Testis (tissue), 3 donors: Measurements from ENCODE around the gene SMOC2. TPM values are rescaled to one million over a fixed set of nuclear protein-coding genes. Genes with fewer than 3 reads are reported as not detected.

ENCODE experiments used
- DNase-seq: peaks from one replicate; pipeline ENCODE4 v3.0.0-alpha.2; 2019
- H3K27ac ChIP-seq, 2 donors: fragments of 200-600 bp; sonication (generic); one replicate each; pipeline ENCODE4 v1.5.1; 2019
- H3K27me3 ChIP-seq: fragments of 200-600 bp; sonication (generic); one replicate; pipeline ENCODE4 v1.5.1; 2019
- H3K36me3 ChIP-seq: fragments of 200-600 bp; sonication (generic); one replicate; pipeline ENCODE4 v1.5.1; 2017; ENCODE audit warnings: low read depth; ENCODE audit errors: missing control alignments
- H3K4me1 ChIP-seq: fragments of 200-600 bp; sonication (generic); one replicate; pipeline ENCODE4 v1.5.1; 2019
- H3K4me3 ChIP-seq, 2 donors: fragments of 200-600 bp; sonication (generic); one replicate each; pipeline ENCODE4 v1.5.1; 2017 to 2019
- H3K9me3 ChIP-seq: fragments of 200-600 bp; sonication (generic); one replicate; pipeline ENCODE4 v1.5.1; 2017
- POLR2A ChIP-seq: fragments of 450-650 bp; IDR thresholded peaks from one replicate; pipeline ENCODE4 v1.6.1; 2017; ENCODE audit warnings: antibody characterized with exemption, mild to moderate bottlenecking, moderate library complexity
- WGBS, 2 donors: methylation state at CpG; one replicate each; pipeline ENCODE4 v1.1.5; 2018; 5-methylcytosine and 5-hydroxymethylcytosine counted together
- intact Hi-C: fragments of 100-400 bp; cut with DNase I; formaldehyde crosslinking; loops from one replicate; pipeline ENCODE4 v1.15.1; 2023; ENCODE audit warnings: low total_unique reads
- polyA plus RNA-seq: library from polyadenylated mRNA; stranded (reverse); fragments of 350-450 nt; fragmentation: Illumina TruSeq; extraction: RNeasy Lipid Tissue Mini Kit (QIAGEN cat#74804); gene quantifications from one replicate; pipeline ENCODE4 v1.2.3, GENCODE V29; 2014; ENCODE audit warnings: low read depth, low replicate concordance; ENCODE audit not compliant: insufficient read depth
- total RNA-seq, 2 donors: library from RNA; depleted of rRNA; stranded (reverse); fragments of >200 nt; gene quantifications; one replicate each; pipeline ENCODE4 v1.2.3, GENCODE V29; 2016
- TF ChIP-seq, protein P1 (sequence below), 3 experiments: fragments of 450-650 bp in 2 of 3; fragments of 200-600 bp in 1 of 3; sonication (generic) in 1 of 3; IDR thresholded peaks; one replicate each; pipeline ENCODE4 v1.5.1; 2016 to 2019; ENCODE audit warnings: antibody characterized with exemption in 3 of 3, mild to moderate bottlenecking in 2 of 3, moderate library complexity in 1 of 3

Gene SMOC2
- total and polyA plus RNA-seq, 3 donors from 2014 or later: 78.4 to 140 (median 110) TPM

DNA sequence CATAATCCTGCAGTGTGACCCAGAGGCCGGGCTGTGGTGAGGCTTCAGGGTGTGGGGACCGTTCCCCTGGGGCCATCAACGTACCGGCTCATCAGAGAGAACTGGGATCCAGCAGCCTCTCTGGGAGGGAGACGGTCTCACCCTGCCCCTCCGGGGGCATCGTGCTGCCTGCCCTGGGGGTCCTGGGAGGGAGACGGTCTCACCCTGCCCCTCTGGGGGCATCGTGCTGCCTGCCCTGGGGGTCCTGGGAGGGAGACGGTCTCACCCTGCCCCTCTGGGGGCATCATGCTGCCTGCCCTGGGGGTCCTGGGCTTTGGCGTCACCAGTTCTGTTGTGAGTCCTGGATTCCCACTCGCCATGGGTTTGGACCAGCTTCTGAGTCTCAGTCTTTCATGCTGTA is 17.1 kb downstream of the SMOC2 start:
- H3K27ac ChIP-seq: peak overlapping the region; percentile 47 to 71
- H3K4me3 ChIP-seq: no peak overlapping the region
- H3K9me3 ChIP-seq: no peaks in the 10 kb centered on the region
- intact Hi-C loops: no loop called here
- no peak for DNase-seq
- peaks cover 26% of the 10 kb centered on the region for H3K4me1 ChIP-seq
- 64 to 85% methylated on average over 8 to 11 of the region's 12 CpGs for WGBS, 2 donors
- H3K36me3 ChIP-seq: no peaks in the 10 kb centered on the region
- no peaks in the 10 kb centered on the region for H3K27me3 ChIP-seq
- TF ChIP-seq, protein P1, sequence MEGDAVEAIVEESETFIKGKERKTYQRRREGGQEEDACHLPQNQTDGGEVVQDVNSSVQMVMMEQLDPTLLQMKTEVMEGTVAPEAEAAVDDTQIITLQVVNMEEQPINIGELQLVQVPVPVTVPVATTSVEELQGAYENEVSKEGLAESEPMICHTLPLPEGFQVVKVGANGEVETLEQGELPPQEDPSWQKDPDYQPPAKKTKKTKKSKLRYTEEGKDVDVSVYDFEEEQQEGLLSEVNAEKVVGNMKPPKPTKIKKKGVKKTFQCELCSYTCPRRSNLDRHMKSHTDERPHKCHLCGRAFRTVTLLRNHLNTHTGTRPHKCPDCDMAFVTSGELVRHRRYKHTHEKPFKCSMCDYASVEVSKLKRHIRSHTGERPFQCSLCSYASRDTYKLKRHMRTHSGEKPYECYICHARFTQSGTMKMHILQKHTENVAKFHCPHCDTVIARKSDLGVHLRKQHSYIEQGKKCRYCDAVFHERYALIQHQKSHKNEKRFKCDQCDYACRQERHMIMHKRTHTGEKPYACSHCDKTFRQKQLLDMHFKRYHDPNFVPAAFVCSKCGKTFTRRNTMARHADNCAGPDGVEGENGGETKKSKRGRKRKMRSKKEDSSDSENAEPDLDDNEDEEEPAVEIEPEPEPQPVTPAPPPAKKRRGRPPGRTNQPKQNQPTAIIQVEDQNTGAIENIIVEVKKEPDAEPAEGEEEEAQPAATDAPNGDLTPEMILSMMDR (IDR thresholded peaks at IDR 0.05): no peak
- TF ChIP-seq POLR2A: no peak

DNA sequence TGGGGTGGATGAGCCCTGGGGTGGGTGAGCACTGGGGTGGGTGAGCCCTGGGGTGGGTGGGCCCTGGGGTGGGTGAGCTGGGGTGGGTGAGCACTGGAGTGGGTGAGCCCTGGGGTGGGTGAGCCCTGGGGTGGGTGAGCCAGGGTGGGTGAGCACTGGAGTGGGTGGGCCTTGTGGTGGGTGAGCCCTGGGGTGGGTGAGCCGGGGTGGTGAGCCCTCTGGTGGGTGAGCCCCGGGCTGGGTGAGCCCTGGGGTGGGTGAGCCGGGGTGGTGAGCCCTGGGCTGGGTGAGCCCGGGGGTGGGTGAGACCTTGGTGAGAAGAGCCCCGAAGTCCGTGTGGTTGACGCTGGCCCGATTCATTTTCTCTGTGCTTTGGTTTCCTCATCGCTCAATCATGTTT is 18.6 kb downstream of the SMOC2 start:
- TF ChIP-seq, protein P1 (IDR thresholded peaks at IDR 0.05): no peak
- TF ChIP-seq POLR2A: no peak
- Histone ChIP-seq H3K4me1 (peaks cover 13% of the 10 kb centered on the region), H3K9me3 (no peaks in the 10 kb centered on the region), H3K27ac (no peak overlapping the region), H3K27me3 (no peaks in the 10 kb centered on the region), H3K4me3 (no peak overlapping the region), H3K36me3 (no peaks in the 10 kb centered on the region)
- WGBS, 2 donors: 93 to 99% methylated on average over 6 to 9 of the region's 9 CpGs
- no peak for DNase-seq
- intact Hi-C loops: no loop called here

DNA sequence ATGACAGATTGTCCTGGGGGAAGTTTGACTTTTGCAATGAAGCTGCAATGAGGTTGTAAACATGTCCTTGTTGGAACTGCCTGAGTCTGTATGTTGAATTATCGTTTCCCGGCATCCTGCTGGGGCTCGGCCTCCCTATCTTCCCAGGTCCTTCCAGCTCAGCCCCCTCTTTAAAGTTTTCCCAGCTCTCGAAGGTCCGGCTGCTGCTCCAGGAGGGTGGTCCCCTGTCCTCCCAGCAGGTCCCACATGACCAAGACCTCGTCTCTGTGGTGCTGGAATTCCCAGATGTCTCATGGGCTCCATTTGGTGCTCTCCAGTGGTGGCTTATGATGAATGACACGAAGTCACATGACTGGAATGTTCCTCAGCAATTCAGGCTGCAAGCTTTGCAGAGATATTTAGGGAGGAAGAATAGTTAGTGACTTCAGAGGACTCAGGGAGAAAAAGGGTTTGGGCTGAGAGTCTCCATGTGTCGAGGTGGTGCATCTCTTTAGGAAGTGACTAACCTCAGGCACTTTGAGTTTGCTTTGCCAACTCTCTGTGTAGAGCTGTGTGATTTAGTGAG is 21.4 kb downstream of the SMOC2 start:
- WGBS, 2 donors: 78 to 80% methylated on average over 8 of the region's 8 CpGs
- TF ChIP-seq, protein P1 (IDR thresholded peaks at IDR 0.05): no peak
- TF ChIP-seq POLR2A: no peak
- no peak for DNase-seq
- Histone ChIP-seq H3K4me1 (peaks cover 28% of the 10 kb centered on the region), H3K36me3 (no peaks in the 10 kb centered on the region), H3K27ac (peak overlapping the region in 1 of 2 donors; percentile 4), H3K27me3 (no peaks in the 10 kb centered on the region), H3K4me3 (no peak overlapping the region), H3K9me3 (no peaks in the 10 kb centered on the region)
- intact Hi-C loops: no loop called here

DNA sequence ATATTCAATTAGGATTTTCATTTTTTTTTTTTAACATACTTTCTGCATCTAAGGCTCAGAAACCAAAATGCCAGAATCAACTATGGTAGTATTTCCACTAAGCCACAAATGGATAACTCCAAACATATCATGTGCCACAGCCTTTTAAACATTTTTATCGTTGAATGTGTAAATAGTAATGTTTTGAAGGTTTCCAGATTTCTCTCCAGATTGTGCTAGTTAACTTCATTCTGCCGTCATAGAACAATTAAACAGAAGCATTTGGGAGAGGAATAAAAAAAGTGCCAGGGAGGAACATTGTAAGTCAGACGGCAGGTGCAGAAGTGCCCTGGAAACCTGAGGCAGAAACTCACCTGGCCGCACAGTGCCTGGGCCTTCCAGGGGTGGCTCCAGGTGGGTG is 23.6 kb downstream of the SMOC2 start:
- peaks cover 26% of the 10 kb centered on the region for H3K4me1 ChIP-seq
- H3K9me3 ChIP-seq: no peaks in the 10 kb centered on the region
- 79 to 80% methylated on average over 4 of the region's 4 CpGs for WGBS, 2 donors
- peak overlapping the region; percentile 63 to 82 for H3K27ac ChIP-seq
- no peak overlapping the region for H3K4me3 ChIP-seq
- no peaks in the 10 kb centered on the region for H3K27me3 ChIP-seq
- no peaks in the 10 kb centered on the region for H3K36me3 ChIP-seq
- intact Hi-C loops: no loop called here
- no peak for DNase-seq
- TF ChIP-seq, protein P1 (IDR thresholded peaks at IDR 0.05): no peak
- no peak for TF ChIP-seq POLR2A

DNA sequence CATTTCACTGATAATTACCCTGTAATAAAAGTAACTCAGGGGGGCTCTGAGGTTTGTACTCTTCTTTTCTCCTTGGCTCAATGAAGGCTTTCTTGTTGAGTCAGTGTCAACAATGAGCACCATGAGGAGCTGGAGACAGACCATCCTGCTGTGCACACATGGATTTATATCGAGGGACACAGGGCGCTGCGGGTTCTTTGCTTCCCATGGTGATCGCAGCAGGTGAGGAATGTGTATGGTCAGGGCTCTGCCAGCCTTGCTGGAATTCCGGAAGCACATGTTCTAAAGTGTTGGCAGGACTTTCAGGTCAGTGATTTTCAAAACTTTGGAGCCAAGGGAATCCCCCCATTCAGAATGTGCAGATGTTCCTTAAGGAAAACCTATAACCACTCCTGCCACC is 27.1 kb downstream of the SMOC2 start:
- no peaks in the 10 kb centered on the region for H3K27me3 ChIP-seq
- peak overlapping the region; percentile 1 to 22 for H3K27ac ChIP-seq
- no peak overlapping the region for H3K4me3 ChIP-seq
- H3K4me1 ChIP-seq: peaks cover 26% of the 10 kb centered on the region
- no peak for DNase-seq
- intact Hi-C loops: no loop called here
- no peaks in the 10 kb centered on the region for H3K9me3 ChIP-seq
- TF ChIP-seq POLR2A: no peak
- TF ChIP-seq, protein P1 (IDR thresholded peaks at IDR 0.05): no peak
- WGBS, 2 donors: 76 to 83% methylated on average over 5 of the region's 5 CpGs
- H3K36me3 ChIP-seq: no peaks in the 10 kb centered on the region
